HepG2 (cell line): Measurements from ENCODE around the gene GSC2. TPM values are rescaled to one million over a fixed set of nuclear protein-coding genes. Genes with fewer than 3 reads are reported as not detected.

Experiments used
- ATF7-NPFF ChIP-seq: sonication (generic); formaldehyde crosslinking; IDR thresholded peaks from 2 replicates; pipeline ENCODE4 v1.8.1; 2023; ENCODE audit warnings: mild to moderate bottlenecking, low read depth, missing genetic modification reagents, moderate library complexity
- DRAP1 ChIP-seq: IDR thresholded peaks from 2 replicates; pipeline ENCODE4 v1.6.1; 2016; ENCODE audit warnings: missing genetic modification reagents, missing compliant biosample characterization
- HNRNPLL ChIP-seq: fragments of 200-400 bp; formaldehyde crosslinking; IDR thresholded peaks from 2 replicates; pipeline ENCODE4 v1.6.1; 2017; ENCODE audit warnings: mild to moderate bottlenecking, low read depth, low read length; ENCODE audit not compliant: poor library complexity, severe bottlenecking
- HOXD1 ChIP-seq: sonication (generic); formaldehyde crosslinking; IDR thresholded peaks from 2 replicates; pipeline ENCODE4 v1.5.0; 2020; ENCODE audit warnings: missing genetic modification reagents
- NFKB2 ChIP-seq: sonication (generic); formaldehyde crosslinking; IDR thresholded peaks from 2 replicates; pipeline ENCODE4 v1.4.0; 2020; ENCODE audit warnings: missing genetic modification reagents, borderline replicate concordance
- NFYC ChIP-seq: IDR thresholded peaks from 2 replicates; pipeline ENCODE4 v1.6.1; 2016; ENCODE audit warnings: missing genetic modification reagents, missing compliant biosample characterization
- PATZ1 ChIP-seq: sonication (generic); formaldehyde crosslinking; IDR thresholded peaks from 2 replicates; pipeline ENCODE4 v1.4.0; 2020; ENCODE audit warnings: missing genetic modification reagents
- PHB2 ChIP-seq: fragments of 450-650 bp; IDR thresholded peaks from 2 replicates; pipeline ENCODE4 v1.6.1; 2018; ENCODE audit not compliant: partially characterized antibody
- POLR2A ChIP-seq, 2 experiments: IDR thresholded peaks; 2 replicates each; pipeline ENCODE4 v1.6.1; 2011; ENCODE audit warnings: low read depth in 2 of 2, low read length in 2 of 2, mild to moderate bottlenecking in 1 of 2, moderate library complexity in 1 of 2; ENCODE audit not compliant: insufficient read depth in 1 of 2
- PRDM15 ChIP-seq: sonication (generic); formaldehyde crosslinking; IDR thresholded peaks from 2 replicates; pipeline ENCODE4 v1.4.0; 2020; ENCODE audit warnings: missing genetic modification reagents
- SETDB1 ChIP-seq: sonication (generic); formaldehyde crosslinking; IDR thresholded peaks from 2 replicates; pipeline ENCODE4 v1.5.1; 2020; ENCODE audit warnings: missing genetic modification reagents, mild to moderate bottlenecking, borderline replicate concordance
- TFDP1 ChIP-seq: IDR thresholded peaks from 2 replicates; pipeline ENCODE4 v1.6.1; 2016; ENCODE audit warnings: missing compliant biosample characterization, missing genetic modification reagents, borderline replicate concordance
- YEATS2 ChIP-seq: sonication (generic); formaldehyde crosslinking; IDR thresholded peaks from 2 replicates; pipeline ENCODE4 v1.4.0; 2020; ENCODE audit warnings: missing genetic modification reagents, borderline replicate concordance
- ZBTB3 ChIP-seq: sonication (generic); formaldehyde crosslinking; IDR thresholded peaks from 2 replicates; pipeline ENCODE4 v1.4.0; 2020; ENCODE audit warnings: low read depth, mild to moderate bottlenecking, moderate library complexity, missing genetic modification reagents, borderline replicate concordance
- ZNF326 ChIP-seq: sonication (generic); formaldehyde crosslinking; IDR thresholded peaks from 2 replicates; pipeline ENCODE4 v1.4.0; 2020; ENCODE audit warnings: missing genetic modification reagents, borderline replicate concordance
- ZNF546 ChIP-seq: sonication (generic); formaldehyde crosslinking; conservative IDR thresholded peaks from 2 replicates; pipeline ENCODE4 v1.8.1; 2023; ENCODE audit warnings: mild to moderate bottlenecking, missing genetic modification reagents
- ZNF879 ChIP-seq: sonication (generic); formaldehyde crosslinking; IDR thresholded peaks from 2 replicates; pipeline ENCODE4 v1.8.1; 2023; ENCODE audit warnings: missing genetic modification reagents
- ZSCAN9 ChIP-seq: IDR thresholded peaks from 2 replicates; pipeline ENCODE4 v1.6.1; 2016; ENCODE audit warnings: borderline replicate concordance
- polyA plus RNA-seq, 8 experiments: library from polyadenylated mRNA; depleted of rRNA in 3 of 8; stranded (reverse) in 7 of 8; unstranded in 1 of 8; fragments of >200 nt; fragmentation: Illumina TruSeq in 4 of 8; extraction: Trizol in 4 of 8; gene quantifications; 2 replicates each; pipeline versions ENCODE4 v1.2.1 to v1.2.3, GENCODE V29; 2011 to 2016; ENCODE audit warnings: low read depth in 4 of 8, missing spikeins in 1 of 8, mixed read lengths in 1 of 8; ENCODE audit not compliant: insufficient read depth in 1 of 8
- total RNA-seq, 5 experiments: library from RNA; depleted of rRNA; stranded (reverse); fragments of >200 nt; fragmentation: Illumina TruSeq; extraction: Trizol; gene quantifications; 2 replicates each; pipeline ENCODE4 v1.2.3, GENCODE V29; 2016; ENCODE audit warnings: low read depth in 1 of 5

Gene GSC2
- total and polyA plus RNA-seq, 2 of the 13 experiments (the other 11 are each of a cell fraction or from before 2014, with no cell fraction given): not detected

GRCh38 chr22:19178657-19179496 lies 28.8 kb upstream of the GSC2 start, which contains the start of gene SLC25A1 (continued):
- TF ChIP-seq PRDM15 (CRISPR knock-in tag): no peak
- TF ChIP-seq HOXD1: peak; percentile 83; the same call in 1 of the 2 replicates
- peak; percentile 23 for TF ChIP-seq NFYC
- peak; percentile 32; the same call in 1 of the 2 replicates for TF ChIP-seq ZSCAN9
- peak; percentile 32; the same call in 1 of the 2 replicates for TF ChIP-seq TFDP1 (CRISPR knock-in tag)
- peak in 1 of 2 experiments; percentile 93; a peak in 2 of 4 replicates for TF ChIP-seq POLR2A (IDR thresholded peaks at IDR 0.05; ENCODE audit: insufficient read depth in 1 of 2, low read depth in 2 of 2, low read length in 2 of 2)
- peak; percentile 72; the same call in 1 of the 2 replicates for TF ChIP-seq DRAP1 (CRISPR knock-in tag)
- TF ChIP-seq ZNF326 (CRISPR knock-in tag): no peak
- TF ChIP-seq HNRNPLL: peak; percentile 36
- no peak for TF ChIP-seq ZNF879 (CRISPR knock-in tag)
- TF ChIP-seq PHB2: no peak
- peak; percentile 37; the same call in 1 of the 2 replicates for TF ChIP-seq YEATS2
- peak; percentile 30; the same call in 1 of the 2 replicates for TF ChIP-seq ATF7-NPFF (CRISPR knock-in tag)
- TF ChIP-seq NFKB2 (CRISPR knock-in tag): peak; percentile 91; the same call in 1 of the 2 replicates
- no peak for TF ChIP-seq ZBTB3
- TF ChIP-seq ZNF546: 0 out of 2 replicates have a peak, but pooled peaks have one; percentile 19
- peak; percentile 81 for TF ChIP-seq PATZ1 (CRISPR knock-in tag)
- no peak for TF ChIP-seq SETDB1 (CRISPR knock-in tag)
